Measurements from ENCODE around the gene ACVR1. TPM values are rescaled to one million over a fixed set of nuclear protein-coding genes. Genes with fewer than 3 reads are reported as not detected.
A peak's percentile ranks its signal among the peaks of the same experiment; 100 is the strongest.

Gene ACVR1
- total and polyA plus RNA-seq, 9 donors, result 16.1 to 36.9 (median 30.4) TPM

- Histone ChIP-seq H3K27ac (ENCODE audit: low read length) (no peak overlapping the region), H3K27me3 (ENCODE audit: control insufficient read depth, insufficient read depth, low read length) (no peaks in the 10 kb centered on the region), H3K4me1 (ENCODE audit: control insufficient read depth, insufficient read depth, low read length) (no peaks in the 10 kb centered on the region), H3K36me3 (ENCODE audit: control insufficient read depth, insufficient read depth, low read length) (no peaks in the 10 kb centered on the region), H3K4me3 (ENCODE audit: low read length) (no peak overlapping the region), H3K9me3 (replicated peaks; ENCODE audit: control insufficient read depth, low read depth, low read length) (no peaks in the 10 kb centered on the region)
- DNase-seq, result no peak
Observed at GRCh38 chr2:157911246-157911645, 35.1 kb upstream of the ACVR1 start.

- peaks cover 11% of the 10 kb centered on the region for H3K4me1 ChIP-seq (ENCODE audit: control insufficient read depth, insufficient read depth, low read length)
- WGBS (ENCODE audit: insufficient coverage), result 100% methylated on average over 2 of the region's 4 CpGs
- no peak overlapping the region for H3K27ac ChIP-seq (ENCODE audit: low read length)
- no peaks in the 10 kb centered on the region for H3K9me3 ChIP-seq (replicated peaks; ENCODE audit: control insufficient read depth, low read depth, low read length)
- H3K27me3 ChIP-seq (ENCODE audit: control insufficient read depth, insufficient read depth, low read length), result no peaks in the 10 kb centered on the region
- H3K36me3 ChIP-seq (ENCODE audit: control insufficient read depth, insufficient read depth, low read length), result no peaks in the 10 kb centered on the region
- no peak overlapping the region for H3K4me3 ChIP-seq (ENCODE audit: low read length)
- DNase-seq, result no peak
Observed at GRCh38 chr2:157905092-157905491, 29.0 kb upstream of the ACVR1 start.

DNA sequence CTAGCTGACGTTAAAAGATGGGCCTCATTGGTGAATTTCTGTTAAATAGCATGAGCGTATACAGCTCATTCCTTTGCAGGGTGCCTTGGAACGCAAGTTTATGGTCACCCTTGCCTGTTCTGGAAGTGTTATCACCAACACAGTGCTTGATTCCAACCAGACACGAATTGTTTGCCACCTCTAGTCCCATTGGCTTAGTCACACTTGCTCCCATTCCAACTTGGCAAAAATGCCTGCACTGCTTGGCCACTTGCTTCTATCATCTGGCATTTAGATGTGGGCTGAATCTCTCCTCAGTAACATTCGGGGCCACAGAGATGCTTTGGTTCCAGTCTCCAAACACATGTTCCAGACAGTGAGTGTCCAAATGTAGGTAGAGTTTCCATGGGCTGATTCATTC, 27.5 kb upstream of the ACVR1 start:
- Histone ChIP-seq H3K4me1 (ENCODE audit: control insufficient read depth, insufficient read depth, low read length) (peaks cover 11% of the 10 kb centered on the region), H3K27ac (ENCODE audit: low read length) (no peak overlapping the region), H3K4me3 (ENCODE audit: low read length) (no peak overlapping the region), H3K9me3 (replicated peaks; ENCODE audit: control insufficient read depth, low read depth, low read length) (no peaks in the 10 kb centered on the region), H3K27me3 (ENCODE audit: control insufficient read depth, insufficient read depth, low read length) (no peaks in the 10 kb centered on the region), H3K36me3 (ENCODE audit: control insufficient read depth, insufficient read depth, low read length) (no peaks in the 10 kb centered on the region)
- peak; percentile 4 for DNase-seq
- WGBS (ENCODE audit: insufficient coverage), result 54% methylated on average over 4 of the region's 5 CpGs

GRCh38 chr2:157903151-157903550, 27.0 kb upstream of the ACVR1 start:
- H3K9me3 ChIP-seq (replicated peaks; ENCODE audit: control insufficient read depth, low read depth, low read length), result no peaks in the 10 kb centered on the region
- H3K27me3 ChIP-seq (ENCODE audit: control insufficient read depth, insufficient read depth, low read length), result no peaks in the 10 kb centered on the region
- no peak overlapping the region for H3K27ac ChIP-seq (ENCODE audit: low read length)
- H3K4me1 ChIP-seq (ENCODE audit: control insufficient read depth, insufficient read depth, low read length), result peaks cover 11% of the 10 kb centered on the region
- DNase-seq, result peak; percentile 78
- WGBS (ENCODE audit: insufficient coverage), result 33% methylated on average over 1 of the region's 4 CpGs
- H3K36me3 ChIP-seq (ENCODE audit: control insufficient read depth, insufficient read depth, low read length), result no peaks in the 10 kb centered on the region
- no peak overlapping the region for H3K4me3 ChIP-seq (ENCODE audit: low read length)

GRCh38 chr2:157902692-157903091, 26.6 kb upstream of the ACVR1 start:
- Histone ChIP-seq H3K36me3 (ENCODE audit: control insufficient read depth, insufficient read depth, low read length) (no peaks in the 10 kb centered on the region), H3K9me3 (replicated peaks; ENCODE audit: control insufficient read depth, low read depth, low read length) (no peaks in the 10 kb centered on the region), H3K27ac (ENCODE audit: low read length) (no peak overlapping the region), H3K4me3 (ENCODE audit: low read length) (no peak overlapping the region), H3K4me1 (ENCODE audit: control insufficient read depth, insufficient read depth, low read length) (peaks cover 11% of the 10 kb centered on the region), H3K27me3 (ENCODE audit: control insufficient read depth, insufficient read depth, low read length) (no peaks in the 10 kb centered on the region)
- WGBS (ENCODE audit: insufficient coverage), result no CpG with 5 or more reads among the region's 1 CpG
- no peak for DNase-seq

DNA sequence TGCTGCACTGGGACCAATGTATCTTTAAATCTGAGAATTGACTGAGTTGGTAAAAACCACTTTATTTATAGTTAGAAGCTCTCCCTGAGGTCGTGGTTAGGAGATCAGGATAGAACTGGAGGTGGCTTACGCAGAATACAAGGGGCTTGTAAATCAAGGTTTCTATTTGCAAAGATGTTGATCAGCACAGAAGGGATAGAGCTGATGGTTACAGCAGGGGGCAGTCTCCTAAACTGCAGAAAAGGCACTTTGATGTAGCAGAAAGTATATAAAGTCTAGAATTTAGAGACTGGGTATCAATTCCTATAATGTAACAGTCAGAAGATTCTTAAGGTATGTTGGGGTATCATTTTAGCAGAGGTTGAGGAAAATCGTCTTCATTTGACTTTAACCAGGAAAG, 25.2 kb upstream of the ACVR1 start:
- WGBS (ENCODE audit: insufficient coverage), result 50% methylated on average over 2 of the region's 3 CpGs
- no peak overlapping the region for H3K4me3 ChIP-seq (ENCODE audit: low read length)
- H3K36me3 ChIP-seq (ENCODE audit: control insufficient read depth, insufficient read depth, low read length), result no peaks in the 10 kb centered on the region
- DNase-seq, result no peak
- H3K4me1 ChIP-seq (ENCODE audit: control insufficient read depth, insufficient read depth, low read length), result peaks cover 11% of the 10 kb centered on the region
- H3K9me3 ChIP-seq (replicated peaks; ENCODE audit: control insufficient read depth, low read depth, low read length), result no peaks in the 10 kb centered on the region
- H3K27ac ChIP-seq (ENCODE audit: low read length), result no peak overlapping the region
- no peaks in the 10 kb centered on the region for H3K27me3 ChIP-seq (ENCODE audit: control insufficient read depth, insufficient read depth, low read length)

DNA sequence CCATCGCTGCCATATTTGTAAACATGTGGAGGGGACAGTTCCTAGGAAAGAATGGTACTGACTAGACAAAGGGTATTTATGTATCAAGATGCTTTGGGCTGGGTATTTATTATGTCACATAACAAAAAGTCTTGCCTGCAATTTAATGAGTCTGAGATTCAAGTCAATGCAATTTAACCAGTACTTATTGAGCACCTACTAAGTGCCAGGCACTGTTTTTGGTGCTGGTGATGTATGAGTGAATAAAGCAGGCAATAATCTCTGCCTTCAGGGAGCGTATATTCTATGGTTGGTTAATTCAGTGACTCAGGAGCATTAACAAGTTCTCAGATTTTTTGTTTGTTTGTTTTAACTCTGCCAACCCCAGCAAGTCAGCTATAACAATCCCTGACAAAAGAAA, 24.6 kb upstream of the ACVR1 start:
- no peaks in the 10 kb centered on the region for H3K9me3 ChIP-seq (replicated peaks; ENCODE audit: control insufficient read depth, low read depth, low read length)
- no peak overlapping the region for H3K4me3 ChIP-seq (ENCODE audit: low read length)
- H3K27ac ChIP-seq (ENCODE audit: low read length), result no peak overlapping the region
- H3K4me1 ChIP-seq (ENCODE audit: control insufficient read depth, insufficient read depth, low read length), result peaks cover 11% of the 10 kb centered on the region
- no CpG with 5 or more reads among the region's 2 CpGs for WGBS (ENCODE audit: insufficient coverage)
- H3K27me3 ChIP-seq (ENCODE audit: control insufficient read depth, insufficient read depth, low read length), result no peaks in the 10 kb centered on the region
- no peaks in the 10 kb centered on the region for H3K36me3 ChIP-seq (ENCODE audit: control insufficient read depth, insufficient read depth, low read length)
- no peak for DNase-seq

DNA sequence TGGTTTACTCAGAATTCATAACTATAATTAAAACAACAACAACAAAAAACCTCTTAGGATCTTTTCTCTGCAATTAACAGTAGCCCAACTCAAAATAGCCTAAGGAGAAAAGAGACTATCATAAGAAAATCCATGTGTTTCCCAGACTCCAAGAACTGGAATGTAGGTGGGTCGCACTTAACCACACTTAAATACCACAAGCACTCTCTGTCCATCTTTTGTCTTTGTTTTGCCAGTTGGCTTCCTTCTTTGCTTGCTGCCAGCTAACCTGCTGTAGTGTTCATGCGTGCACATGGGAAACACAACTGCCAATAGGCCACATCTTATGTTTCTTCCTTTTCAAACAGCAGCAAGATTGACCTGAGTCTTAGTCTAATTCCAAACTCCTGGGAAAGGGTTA, 24.1 kb upstream of the ACVR1 start:
- Histone ChIP-seq H3K9me3 (replicated peaks; ENCODE audit: control insufficient read depth, low read depth, low read length) (no peaks in the 10 kb centered on the region), H3K27ac (ENCODE audit: low read length) (no peak overlapping the region), H3K27me3 (ENCODE audit: control insufficient read depth, insufficient read depth, low read length) (no peaks in the 10 kb centered on the region), H3K36me3 (ENCODE audit: control insufficient read depth, insufficient read depth, low read length) (no peaks in the 10 kb centered on the region), H3K4me3 (ENCODE audit: low read length) (no peak overlapping the region), H3K4me1 (ENCODE audit: control insufficient read depth, insufficient read depth, low read length) (peaks cover 11% of the 10 kb centered on the region)
- WGBS (ENCODE audit: insufficient coverage), result 85% methylated on average over 2 of the region's 2 CpGs
- no peak for DNase-seq

- DNase-seq, result peak; percentile 73
- Histone ChIP-seq H3K27ac (ENCODE audit: low read length) (no peak overlapping the region), H3K36me3 (ENCODE audit: control insufficient read depth, insufficient read depth, low read length) (no peaks in the 10 kb centered on the region), H3K9me3 (replicated peaks; ENCODE audit: control insufficient read depth, low read depth, low read length) (no peaks in the 10 kb centered on the region), H3K4me1 (ENCODE audit: control insufficient read depth, insufficient read depth, low read length) (peaks cover 11% of the 10 kb centered on the region), H3K4me3 (ENCODE audit: low read length) (no peak overlapping the region), H3K27me3 (ENCODE audit: control insufficient read depth, insufficient read depth, low read length) (no peaks in the 10 kb centered on the region)
- 60% methylated on average over 3 of the region's 7 CpGs for WGBS (ENCODE audit: insufficient coverage)
Observed at GRCh38 chr2:157899125-157899839, 23.2 kb upstream of the ACVR1 start.

GRCh38 chr2:157898591-157898996, 22.5 kb upstream of the ACVR1 start:
- H3K4me1 ChIP-seq (ENCODE audit: control insufficient read depth, insufficient read depth, low read length), result peaks cover 8% of the 10 kb centered on the region
- no peak overlapping the region for H3K4me3 ChIP-seq (ENCODE audit: low read length)
- no peaks in the 10 kb centered on the region for H3K27me3 ChIP-seq (ENCODE audit: control insufficient read depth, insufficient read depth, low read length)
- no peaks in the 10 kb centered on the region for H3K36me3 ChIP-seq (ENCODE audit: control insufficient read depth, insufficient read depth, low read length)
- DNase-seq, result peak; percentile 18
- no peaks in the 10 kb centered on the region for H3K9me3 ChIP-seq (replicated peaks; ENCODE audit: control insufficient read depth, low read depth, low read length)
- H3K27ac ChIP-seq (ENCODE audit: low read length), result no peak overlapping the region
- WGBS (ENCODE audit: insufficient coverage), result no CpG with 5 or more reads among the region's 2 CpGs
